Dendritic cell treated with granulocyte-macrophage colony-stimulating factor and Interleukin-4, amounts not matched to agents 40 ng/mL and 50 ng/mL, for 4 days (primary cell): ENCODE data around the gene INTS3.

Source experiments
- H3K27ac Mint-ChIP-seq: one replicate; pipeline ENCODE4 v1.8.0; 2022; ENCODE audit warnings: mild to moderate bottlenecking, mixed read lengths
- H3K27me3 Mint-ChIP-seq: one replicate; pipeline ENCODE4 v1.8.0; 2022; ENCODE audit warnings: mild to moderate bottlenecking, mixed read lengths
- H3K36me3 Mint-ChIP-seq: one replicate; pipeline ENCODE4 v1.8.0; 2022; ENCODE audit warnings: low read depth, mixed read lengths
- H3K4me1 Mint-ChIP-seq: one replicate; pipeline ENCODE4 v1.8.0; 2022; ENCODE audit warnings: low read depth, mixed read lengths
- H3K4me3 Mint-ChIP-seq: one replicate; pipeline ENCODE4 v1.8.0; 2022; ENCODE audit warnings: mild to moderate bottlenecking, moderate library complexity, mixed read lengths
- H3K9me3 Mint-ChIP-seq: one replicate; pipeline ENCODE4 v1.8.0; 2022; ENCODE audit warnings: mixed read lengths
- intact Hi-C: fragments of 100-400 bp; cut with micrococcal nuclease; formaldehyde crosslinking; loops from one replicate; pipeline ENCODE4 v1.15.0; 2022

Gene INTS3, protein sequence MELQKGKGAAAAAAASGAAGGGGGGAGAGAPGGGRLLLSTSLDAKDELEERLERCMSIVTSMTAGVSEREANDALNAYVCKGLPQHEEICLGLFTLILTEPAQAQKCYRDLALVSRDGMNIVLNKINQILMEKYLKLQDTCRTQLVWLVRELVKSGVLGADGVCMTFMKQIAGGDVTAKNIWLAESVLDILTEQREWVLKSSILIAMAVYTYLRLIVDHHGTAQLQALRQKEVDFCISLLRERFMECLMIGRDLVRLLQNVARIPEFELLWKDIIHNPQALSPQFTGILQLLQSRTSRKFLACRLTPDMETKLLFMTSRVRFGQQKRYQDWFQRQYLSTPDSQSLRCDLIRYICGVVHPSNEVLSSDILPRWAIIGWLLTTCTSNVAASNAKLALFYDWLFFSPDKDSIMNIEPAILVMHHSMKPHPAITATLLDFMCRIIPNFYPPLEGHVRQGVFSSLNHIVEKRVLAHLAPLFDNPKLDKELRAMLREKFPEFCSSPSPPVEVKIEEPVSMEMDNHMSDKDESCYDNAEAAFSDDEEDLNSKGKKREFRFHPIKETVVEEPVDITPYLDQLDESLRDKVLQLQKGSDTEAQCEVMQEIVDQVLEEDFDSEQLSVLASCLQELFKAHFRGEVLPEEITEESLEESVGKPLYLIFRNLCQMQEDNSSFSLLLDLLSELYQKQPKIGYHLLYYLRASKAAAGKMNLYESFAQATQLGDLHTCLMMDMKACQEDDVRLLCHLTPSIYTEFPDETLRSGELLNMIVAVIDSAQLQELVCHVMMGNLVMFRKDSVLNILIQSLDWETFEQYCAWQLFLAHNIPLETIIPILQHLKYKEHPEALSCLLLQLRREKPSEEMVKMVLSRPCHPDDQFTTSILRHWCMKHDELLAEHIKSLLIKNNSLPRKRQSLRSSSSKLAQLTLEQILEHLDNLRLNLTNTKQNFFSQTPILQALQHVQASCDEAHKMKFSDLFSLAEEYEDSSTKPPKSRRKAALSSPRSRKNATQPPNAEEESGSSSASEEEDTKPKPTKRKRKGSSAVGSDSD

DNA sequence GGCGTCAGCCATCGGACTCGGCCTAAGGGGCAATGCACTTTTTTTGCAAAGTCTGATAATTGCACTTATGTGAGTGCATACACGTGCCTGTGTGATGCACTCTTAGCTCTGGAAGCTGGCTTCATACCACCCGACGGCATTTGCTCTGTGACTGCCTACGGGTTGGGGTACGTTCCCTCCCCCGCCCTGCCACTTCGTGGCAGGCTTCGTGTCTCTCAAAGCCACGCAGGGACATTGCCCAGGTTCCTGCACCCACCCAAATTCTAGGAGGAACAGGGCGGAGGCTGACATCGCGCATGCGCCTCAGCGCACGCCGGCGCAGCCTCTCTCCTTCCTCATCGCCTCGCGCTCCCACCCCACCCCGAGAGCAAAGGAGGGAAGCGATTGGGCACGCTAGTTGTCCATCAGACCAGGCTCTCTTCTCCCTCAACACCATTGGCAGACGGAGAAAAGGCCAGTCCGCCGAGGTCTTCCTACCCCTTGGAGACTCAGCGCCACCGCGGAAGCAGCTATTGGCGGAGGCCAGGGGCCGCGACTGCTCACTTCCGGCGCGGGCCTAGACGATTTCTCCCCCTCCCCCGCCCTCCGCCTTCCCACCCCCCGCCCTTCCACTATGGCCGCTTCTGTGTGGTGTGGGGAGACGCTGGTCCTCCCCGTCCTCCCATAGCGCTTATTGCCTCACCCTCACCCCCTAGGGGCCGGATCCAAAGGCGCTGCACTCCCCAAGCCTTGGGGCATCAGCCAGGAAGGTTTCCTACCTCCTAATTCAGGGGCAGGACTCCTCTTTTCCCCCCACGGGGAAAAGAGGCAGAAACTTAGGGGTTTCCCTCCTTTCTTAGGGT is at the start of gene INTS3:
INTS3 (plus strand) TSS at position 588 of the 842 bp plus-strand sequence. CDS start 585 bp downstream, outside the sequence.
- intact Hi-C loops: no loop called here
- Mint-ChIP-seq H3K4me1 (peaks cover 28% of the 10 kb centered on the region), H3K9me3 (no peaks in the 10 kb centered on the region), H3K27me3 (no peaks in the 10 kb centered on the region), H3K27ac (peak within 1 kb of the TSS; percentile 99), H3K4me3 (peak within 1 kb of the TSS; percentile 95), H3K36me3 (peaks cover 23% of the 10 kb centered on the region)

DNA sequence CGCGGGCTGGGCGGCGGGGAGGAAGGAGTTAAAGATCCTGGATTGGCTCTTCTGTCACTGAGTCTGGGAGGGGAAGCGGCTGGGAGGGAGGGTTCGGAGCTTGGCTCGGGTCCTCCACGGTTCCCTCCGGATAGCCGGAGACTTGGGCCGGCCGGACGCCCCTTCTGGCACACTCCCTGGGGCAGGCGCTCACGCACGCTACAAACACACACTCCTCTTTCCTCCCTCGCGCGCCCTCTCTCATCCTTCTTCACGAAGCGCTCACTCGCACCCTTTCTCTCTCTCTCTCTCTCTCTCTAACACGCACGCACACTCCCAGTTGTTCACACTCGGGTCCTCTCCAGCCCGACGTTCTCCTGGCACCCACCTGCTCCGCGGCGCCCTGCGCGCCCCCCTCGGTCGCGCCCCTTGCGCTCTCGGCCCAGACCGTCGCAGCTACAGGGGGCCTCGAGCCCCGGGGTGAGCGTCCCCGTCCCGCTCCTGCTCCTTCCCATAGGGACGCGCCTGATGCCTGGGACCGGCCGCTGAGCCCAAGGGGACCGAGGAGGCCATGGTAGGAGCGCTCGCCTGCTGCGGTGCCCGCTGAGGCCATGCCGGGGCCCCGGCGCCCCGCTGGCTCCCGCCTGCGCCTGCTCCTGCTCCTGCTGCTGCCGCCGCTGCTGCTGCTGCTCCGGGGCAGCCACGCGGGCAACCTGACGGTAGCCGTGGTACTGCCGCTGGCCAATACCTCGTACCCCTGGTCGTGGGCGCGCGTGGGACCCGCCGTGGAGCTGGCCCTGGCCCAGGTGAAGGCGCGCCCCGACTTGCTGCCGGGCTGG is 49.1 kb upstream of the INTS3 start, which contains the start of gene NPR1:
NPR1 (plus strand) TSS at position 170 of the 818 bp plus-strand sequence; CDS start at position 591, 421 bp downstream.
- H3K9me3 Mint-ChIP-seq: no peaks in the 10 kb centered on the region
- H3K4me1 Mint-ChIP-seq: peaks cover 36% of the 10 kb centered on the region
- intact Hi-C loops: no loop called here
- peak within 1 kb of the TSS; percentile 89 for H3K4me3 Mint-ChIP-seq
- H3K27ac Mint-ChIP-seq: peak within 1 kb of the TSS; percentile 77
- peaks cover 13% of the 10 kb centered on the region for H3K36me3 Mint-ChIP-seq
- H3K27me3 Mint-ChIP-seq: peaks cover 51% of the 10 kb centered on the region

DNA sequence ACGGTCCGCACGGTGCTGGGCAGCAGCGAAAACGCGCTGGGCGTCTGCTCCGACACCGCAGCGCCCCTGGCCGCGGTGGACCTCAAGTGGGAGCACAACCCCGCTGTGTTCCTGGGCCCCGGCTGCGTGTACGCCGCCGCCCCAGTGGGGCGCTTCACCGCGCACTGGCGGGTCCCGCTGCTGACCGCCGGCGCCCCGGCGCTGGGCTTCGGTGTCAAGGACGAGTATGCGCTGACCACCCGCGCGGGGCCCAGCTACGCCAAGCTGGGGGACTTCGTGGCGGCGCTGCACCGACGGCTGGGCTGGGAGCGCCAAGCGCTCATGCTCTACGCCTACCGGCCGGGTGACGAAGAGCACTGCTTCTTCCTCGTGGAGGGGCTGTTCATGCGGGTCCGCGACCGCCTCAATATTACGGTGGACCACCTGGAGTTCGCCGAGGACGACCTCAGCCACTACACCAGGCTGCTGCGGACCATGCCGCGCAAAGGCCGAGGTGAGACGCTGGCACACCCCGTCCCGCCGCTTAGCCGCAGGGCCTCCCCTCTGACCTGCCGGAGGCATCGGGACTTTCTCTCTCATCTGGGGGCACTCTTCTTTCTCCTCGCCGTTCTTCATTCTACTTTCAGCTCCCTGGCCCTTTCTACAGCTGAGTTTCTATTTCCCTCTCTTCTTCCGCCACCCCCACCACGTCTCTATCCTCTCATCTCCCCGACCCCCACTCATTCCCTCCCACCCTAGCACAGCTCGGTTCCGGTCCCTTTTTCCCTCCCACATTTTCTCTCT is 48.3 kb upstream of the INTS3 start:
- Mint-ChIP-seq H3K27me3 (peaks cover 52% of the 10 kb centered on the region), H3K36me3 (peaks cover 14% of the 10 kb centered on the region), H3K4me3 (peak overlapping the region; percentile 89), H3K9me3 (no peaks in the 10 kb centered on the region), H3K27ac (peak overlapping the region; percentile 68), H3K4me1 (peaks cover 42% of the 10 kb centered on the region)
- intact Hi-C loops: no loop called here

DNA sequence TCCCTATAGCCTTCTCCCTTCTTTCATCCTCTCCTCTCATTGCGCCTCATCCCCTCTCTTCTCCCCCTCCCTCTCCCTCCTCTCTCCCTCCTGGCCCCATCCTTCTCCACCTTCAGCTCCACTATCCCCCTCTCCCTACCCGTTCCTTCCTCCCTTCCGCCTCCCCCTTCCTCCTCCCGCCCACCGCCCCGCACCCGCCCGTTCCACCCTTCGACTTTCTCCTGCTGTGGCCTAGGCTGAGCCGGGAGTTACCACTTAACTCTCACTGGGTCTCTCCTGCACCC is 47.8 kb upstream of the INTS3 start:
- intact Hi-C loops: no loop called here
- Mint-ChIP-seq H3K4me1 (peaks cover 42% of the 10 kb centered on the region), H3K36me3 (peaks cover 18% of the 10 kb centered on the region), H3K27me3 (peaks cover 56% of the 10 kb centered on the region), H3K27ac (peak overlapping the region; percentile 68), H3K4me3 (peak overlapping the region; percentile 89), H3K9me3 (no peaks in the 10 kb centered on the region)

DNA sequence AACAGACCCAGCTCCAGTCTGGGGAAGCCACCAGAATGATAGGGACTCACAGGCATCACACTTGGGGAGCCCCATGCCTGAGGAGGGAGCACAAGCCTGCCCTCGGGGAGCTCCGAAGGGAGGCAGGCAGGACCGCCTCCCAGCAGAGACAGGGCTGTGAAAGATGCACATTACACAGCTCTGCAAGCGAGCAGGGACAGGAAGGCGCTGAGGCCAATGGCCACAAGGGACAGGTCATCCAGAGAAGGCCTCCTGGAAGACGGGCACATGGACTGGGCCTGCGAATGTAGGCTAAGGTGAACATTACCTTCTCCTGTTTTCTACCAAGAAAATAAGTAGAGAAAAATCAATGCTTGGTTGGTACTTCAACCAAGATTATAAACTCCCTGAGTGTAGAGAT is 45.1 kb upstream of the INTS3 start:
- H3K4me1 Mint-ChIP-seq: peaks cover 43% of the 10 kb centered on the region
- H3K27ac Mint-ChIP-seq: no peak overlapping the region
- peaks cover 33% of the 10 kb centered on the region for H3K36me3 Mint-ChIP-seq
- H3K4me3 Mint-ChIP-seq: no peak overlapping the region
- no peaks in the 10 kb centered on the region for H3K9me3 Mint-ChIP-seq
- peaks cover 60% of the 10 kb centered on the region for H3K27me3 Mint-ChIP-seq
- intact Hi-C loops: no loop called here

DNA sequence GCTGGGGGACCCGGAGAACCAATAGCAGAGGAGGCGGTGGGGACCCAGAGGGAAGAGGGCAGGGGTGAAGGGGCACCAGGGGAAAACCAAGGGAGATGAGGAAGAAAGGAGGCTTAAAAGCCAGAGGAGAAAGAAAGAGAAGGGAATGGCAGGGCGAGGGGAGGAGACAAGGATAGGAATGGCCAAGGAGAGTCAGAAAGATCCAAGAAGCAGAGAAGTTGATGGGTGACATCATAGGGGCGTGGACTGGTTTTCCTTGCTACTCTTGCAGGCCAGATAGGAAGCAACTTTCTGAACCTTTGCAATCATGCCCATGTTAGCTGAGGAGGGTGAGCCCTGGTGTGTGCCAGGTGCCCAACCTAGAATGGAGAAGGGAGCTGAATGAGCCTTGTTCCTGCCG is 44.0 kb upstream of the INTS3 start:
- H3K27ac Mint-ChIP-seq: no peak overlapping the region
- peaks cover 45% of the 10 kb centered on the region for H3K36me3 Mint-ChIP-seq
- peaks cover 48% of the 10 kb centered on the region for H3K27me3 Mint-ChIP-seq
- no peaks in the 10 kb centered on the region for H3K9me3 Mint-ChIP-seq
- intact Hi-C loops: no loop called here
- H3K4me1 Mint-ChIP-seq: peaks cover 43% of the 10 kb centered on the region
- no peak overlapping the region for H3K4me3 Mint-ChIP-seq

DNA sequence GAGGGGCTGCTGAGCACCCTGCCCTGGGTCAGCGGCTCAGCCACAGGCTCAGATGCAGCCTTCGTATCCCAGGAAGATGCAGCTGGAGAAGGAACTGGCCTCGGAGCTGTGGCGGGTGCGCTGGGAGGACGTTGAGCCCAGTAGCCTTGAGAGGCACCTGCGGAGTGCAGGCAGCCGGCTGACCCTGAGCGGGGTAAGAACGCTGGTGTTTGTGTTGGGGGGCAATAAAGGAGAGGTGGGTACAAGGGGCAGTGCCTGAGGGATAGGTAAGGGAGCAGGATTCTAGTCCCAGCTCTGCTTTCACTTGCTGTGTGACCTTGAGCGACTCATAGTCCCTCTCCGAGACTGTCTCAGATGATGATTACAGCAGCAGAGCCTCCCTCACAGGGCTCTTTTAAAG is 43.0 kb upstream of the INTS3 start:
- Mint-ChIP-seq H3K27me3 (peaks cover 39% of the 10 kb centered on the region), H3K4me1 (peaks cover 34% of the 10 kb centered on the region), H3K9me3 (no peaks in the 10 kb centered on the region), H3K4me3 (no peak overlapping the region), H3K36me3 (peaks cover 55% of the 10 kb centered on the region), H3K27ac (no peak overlapping the region)
- intact Hi-C loops: no loop called here

DNA sequence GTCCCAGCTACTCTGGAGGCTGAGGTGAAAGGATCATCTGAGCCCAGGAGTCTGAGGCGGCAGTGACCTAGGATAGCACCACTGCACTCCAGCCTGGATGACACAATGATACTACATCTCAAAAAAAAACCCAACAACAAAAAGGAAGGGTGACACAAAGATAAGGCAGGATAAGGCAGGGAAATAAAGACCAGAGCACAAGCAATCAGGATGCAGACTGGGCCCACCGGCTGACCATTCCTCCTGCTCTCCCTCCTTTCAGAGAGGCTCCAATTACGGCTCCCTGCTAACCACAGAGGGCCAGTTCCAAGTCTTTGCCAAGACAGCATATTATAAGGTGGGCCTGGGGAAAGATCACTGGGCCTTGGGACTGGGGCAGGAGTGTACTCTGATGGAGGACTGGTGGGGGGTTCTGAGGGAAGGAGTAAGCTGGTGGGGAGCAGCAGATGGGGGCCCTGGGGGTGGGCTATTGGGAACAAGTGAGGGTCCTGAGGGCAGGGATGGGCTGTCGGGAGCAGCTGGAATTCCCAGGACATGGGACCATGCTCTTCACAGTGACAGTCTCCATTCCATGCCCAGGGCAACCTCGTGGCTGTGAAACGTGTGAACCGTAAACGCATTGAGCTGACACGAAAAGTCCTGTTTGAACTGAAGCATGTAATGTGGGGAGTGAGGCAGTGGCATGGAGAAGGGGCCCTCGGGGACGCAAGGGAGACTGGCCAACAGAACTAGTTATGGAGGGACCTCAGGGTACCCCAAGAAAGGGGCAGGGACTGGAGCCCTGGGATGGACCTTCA is 42.1 kb upstream of the INTS3 start:
- H3K4me3 Mint-ChIP-seq: no peak overlapping the region
- no peaks in the 10 kb centered on the region for H3K9me3 Mint-ChIP-seq
- H3K36me3 Mint-ChIP-seq: peaks cover 59% of the 10 kb centered on the region
- intact Hi-C loops: no loop called here
- peaks cover 31% of the 10 kb centered on the region for H3K27me3 Mint-ChIP-seq
- peaks cover 27% of the 10 kb centered on the region for H3K4me1 Mint-ChIP-seq
- H3K27ac Mint-ChIP-seq: no peak overlapping the region

DNA sequence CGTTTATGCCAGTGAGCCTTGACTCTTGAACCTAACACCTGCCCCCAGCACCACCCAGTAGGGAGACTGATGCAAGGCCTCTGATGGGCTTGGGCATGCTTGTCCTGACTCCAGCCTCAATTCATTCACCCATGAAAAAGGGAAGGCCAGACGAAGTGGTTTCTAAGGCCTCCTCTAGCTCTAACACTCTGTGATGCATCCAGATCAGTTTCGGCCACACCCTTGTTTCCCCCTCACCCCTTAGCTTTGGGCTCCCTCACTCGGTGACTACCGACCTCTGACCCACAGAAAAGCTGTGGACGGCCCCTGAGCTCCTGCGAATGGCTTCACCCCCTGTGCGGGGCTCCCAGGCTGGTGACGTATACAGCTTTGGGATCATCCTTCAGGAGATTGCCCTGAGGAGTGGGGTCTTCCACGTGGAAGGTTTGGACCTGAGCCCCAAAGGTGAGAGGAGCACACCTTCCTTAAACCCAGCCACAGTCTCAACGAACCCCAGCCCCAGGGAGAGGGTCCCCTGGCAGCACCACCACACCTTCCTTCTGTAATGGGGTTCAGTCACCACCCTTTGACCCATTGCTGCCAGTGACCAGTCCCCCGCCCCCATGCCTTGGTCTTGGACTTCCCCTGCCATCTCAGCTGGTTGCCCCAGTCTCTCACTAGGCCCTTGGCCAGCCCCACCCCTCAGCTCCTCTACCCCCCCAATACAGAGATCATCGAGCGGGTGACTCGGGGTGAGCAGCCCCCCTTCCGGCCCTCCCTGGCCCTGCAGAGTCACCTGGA is 40.3 kb upstream of the INTS3 start:
- H3K27ac Mint-ChIP-seq: peak overlapping the region; percentile 55
- no peaks in the 10 kb centered on the region for H3K9me3 Mint-ChIP-seq
- peaks cover 16% of the 10 kb centered on the region for H3K27me3 Mint-ChIP-seq
- intact Hi-C loops: no loop called here
- H3K4me1 Mint-ChIP-seq: peaks cover 32% of the 10 kb centered on the region
- no peak overlapping the region for H3K4me3 Mint-ChIP-seq
- peaks cover 51% of the 10 kb centered on the region for H3K36me3 Mint-ChIP-seq

DNA sequence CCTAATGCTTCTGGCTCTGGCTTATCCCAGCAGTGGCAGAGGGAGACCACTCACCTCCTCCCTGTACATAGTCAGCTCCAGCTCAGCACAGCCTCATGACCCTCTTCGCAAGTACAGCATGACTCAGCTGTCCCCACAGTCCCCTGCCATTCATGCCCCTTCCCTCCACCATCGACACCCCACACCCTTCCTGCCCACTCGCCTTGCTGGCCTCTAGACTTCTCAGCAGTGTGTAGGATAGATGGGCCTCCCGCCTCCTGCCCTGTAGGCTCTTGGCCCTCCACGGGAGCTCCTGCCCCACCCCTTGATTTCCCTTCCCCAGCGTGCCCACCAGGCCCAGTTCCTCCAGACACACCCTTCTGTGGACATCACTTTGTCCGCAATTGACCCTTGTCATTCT is 39.6 kb upstream of the INTS3 start:
- Mint-ChIP-seq H3K36me3 (peaks cover 51% of the 10 kb centered on the region), H3K27me3 (peaks cover 16% of the 10 kb centered on the region), H3K27ac (peak overlapping the region; percentile 55), H3K4me3 (no peak overlapping the region), H3K9me3 (no peaks in the 10 kb centered on the region), H3K4me1 (peaks cover 32% of the 10 kb centered on the region)
- intact Hi-C loops: no loop called here

DNA sequence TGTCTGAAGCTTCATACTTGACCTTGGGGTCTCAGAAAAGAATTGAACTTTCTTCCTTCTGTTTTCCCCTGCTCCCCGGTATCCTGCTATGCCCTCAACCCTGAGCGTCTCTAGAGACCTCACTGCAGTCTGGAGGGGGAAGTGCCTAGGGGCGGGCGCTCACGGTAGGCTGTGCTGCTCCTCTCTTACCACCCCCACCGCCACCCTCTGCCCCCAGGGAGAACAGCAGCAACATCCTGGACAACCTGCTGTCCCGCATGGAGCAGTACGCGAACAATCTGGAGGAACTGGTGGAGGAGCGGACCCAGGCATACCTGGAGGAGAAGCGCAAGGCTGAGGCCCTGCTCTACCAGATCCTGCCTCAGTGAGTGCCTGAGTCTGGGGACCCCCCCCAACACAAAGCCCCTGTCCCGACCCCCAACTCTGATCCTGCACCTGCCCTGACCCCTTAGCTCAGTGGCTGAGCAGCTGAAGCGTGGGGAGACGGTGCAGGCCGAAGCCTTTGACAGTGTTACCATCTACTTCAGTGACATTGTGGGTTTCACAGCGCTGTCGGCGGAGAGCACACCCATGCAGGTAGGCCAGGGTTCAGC is 39.0 kb upstream of the INTS3 start:
- peaks cover 46% of the 10 kb centered on the region for H3K36me3 Mint-ChIP-seq
- no peak overlapping the region for H3K4me3 Mint-ChIP-seq
- H3K9me3 Mint-ChIP-seq: no peaks in the 10 kb centered on the region
- H3K27ac Mint-ChIP-seq: peak overlapping the region; percentile 55
- H3K4me1 Mint-ChIP-seq: peaks cover 27% of the 10 kb centered on the region
- intact Hi-C loops: no loop called here
- H3K27me3 Mint-ChIP-seq: peaks cover 13% of the 10 kb centered on the region
